H7 (cell line): ENCODE results near the gene S1PR4. TPM values are rescaled to one million over a fixed set of nuclear protein-coding genes. Genes with fewer than 3 reads are reported as not detected.
A peak's percentile ranks its signal among the peaks of the same experiment; 100 is the strongest.
"Not testable (repeated sequence)": the region's sequence is repeated elsewhere in the genome, so short reads cannot be mapped to it uniquely, and the experiment has no call there.

Source experiments
- DNase-seq: peaks from one replicate; pipeline ENCODE4 v3.0.0; 2012
- H3K27me3 ChIP-seq: 2 replicates; pipeline ENCODE4 v1.6.0; 2011; ENCODE audit warnings: mild to moderate bottlenecking, low read length; ENCODE audit not compliant: control insufficient read depth, insufficient read depth
- H3K36me3 ChIP-seq: replicated peaks from 2 replicates; pipeline ENCODE4 v1.5.1; 2011; ENCODE audit warnings: low read length; ENCODE audit not compliant: control insufficient read depth, insufficient read depth
- H3K4me3 ChIP-seq: 2 replicates; pipeline ENCODE4 v1.5.1; 2011; ENCODE audit warnings: low read depth, mild to moderate bottlenecking, control low read depth, low read length, moderate library complexity; ENCODE audit not compliant: insufficient read depth
- total RNA-seq: library from RNA; depleted of rRNA; stranded (reverse); fragments of >200 nt; shearing (Covaris generic); gene quantifications from 2 replicates; pipeline ENCODE4 v1.2.3, GENCODE V29; 2014

S1PR4 gene
- total RNA-seq, 1 experiment from 2014 or later: not detected

GRCh38 chr19:3204646-3205275 lies 26.2 kb downstream of the S1PR4 start:
- DNase-seq: no peak
- Histone ChIP-seq H3K36me3 (peaks cover 9% of the 10 kb centered on the region), H3K27me3 (no peaks in the 10 kb centered on the region), H3K4me3 (no peak overlapping the region)

GRCh38 chr19:3206216-3206953 lies 27.8 kb downstream of the S1PR4 start:
- peaks cover 9% of the 10 kb centered on the region for H3K36me3 ChIP-seq
- no peak overlapping the region for H3K4me3 ChIP-seq
- peak; percentile 64 for DNase-seq
- H3K27me3 ChIP-seq: no peaks in the 10 kb centered on the region

DNA sequence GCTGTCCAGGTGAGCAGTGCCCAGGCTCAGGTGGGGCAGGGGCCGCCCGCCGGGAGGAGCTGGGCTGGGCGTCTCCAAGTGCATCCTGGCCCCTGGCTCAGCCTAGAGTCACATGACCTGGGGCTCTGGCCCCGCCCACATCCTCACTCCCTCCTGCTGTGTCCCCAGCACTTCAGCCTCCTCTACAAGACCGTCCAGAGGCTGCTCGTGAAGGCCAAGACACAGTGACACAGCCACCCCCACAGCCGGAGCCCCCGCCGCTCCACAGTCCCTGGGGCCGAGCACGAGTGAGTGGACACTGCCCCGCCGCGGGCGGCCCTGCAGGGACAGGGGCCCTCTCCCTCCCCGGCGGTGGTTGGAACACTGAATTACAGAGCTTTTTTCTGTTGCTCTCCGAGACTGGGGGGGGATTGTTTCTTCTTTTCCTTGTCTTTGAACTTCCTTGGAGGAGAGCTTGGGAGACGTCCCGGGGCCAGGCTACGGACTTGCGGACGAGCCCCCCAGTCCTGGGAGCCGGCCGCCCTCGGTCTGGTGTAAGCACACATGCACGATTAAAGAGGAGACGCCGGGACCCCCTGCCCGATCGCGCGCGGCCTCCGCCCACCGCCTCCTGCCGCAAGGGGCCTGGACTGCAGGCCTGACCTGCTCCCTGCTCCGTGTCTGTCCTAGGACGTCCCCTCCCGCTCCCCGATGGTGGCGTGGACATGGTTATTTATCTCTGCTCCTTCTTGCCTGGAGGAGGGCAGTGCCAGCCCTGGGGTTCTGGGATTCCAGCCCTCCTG lies 29.1 kb downstream of the S1PR4 start:
- Histone ChIP-seq H3K27me3 (no peaks in the 10 kb centered on the region), H3K4me3 (no peak overlapping the region), H3K36me3 (peaks cover 9% of the 10 kb centered on the region)
- DNase-seq: peak; percentile 94

GRCh38 chr19:3208317-3209207 lies 30.0 kb downstream of the S1PR4 start:
- no peaks in the 10 kb centered on the region for H3K27me3 ChIP-seq
- peak; percentile 57 for DNase-seq
- H3K4me3 ChIP-seq: no peak overlapping the region
- peaks cover 9% of the 10 kb centered on the region for H3K36me3 ChIP-seq

DNA sequence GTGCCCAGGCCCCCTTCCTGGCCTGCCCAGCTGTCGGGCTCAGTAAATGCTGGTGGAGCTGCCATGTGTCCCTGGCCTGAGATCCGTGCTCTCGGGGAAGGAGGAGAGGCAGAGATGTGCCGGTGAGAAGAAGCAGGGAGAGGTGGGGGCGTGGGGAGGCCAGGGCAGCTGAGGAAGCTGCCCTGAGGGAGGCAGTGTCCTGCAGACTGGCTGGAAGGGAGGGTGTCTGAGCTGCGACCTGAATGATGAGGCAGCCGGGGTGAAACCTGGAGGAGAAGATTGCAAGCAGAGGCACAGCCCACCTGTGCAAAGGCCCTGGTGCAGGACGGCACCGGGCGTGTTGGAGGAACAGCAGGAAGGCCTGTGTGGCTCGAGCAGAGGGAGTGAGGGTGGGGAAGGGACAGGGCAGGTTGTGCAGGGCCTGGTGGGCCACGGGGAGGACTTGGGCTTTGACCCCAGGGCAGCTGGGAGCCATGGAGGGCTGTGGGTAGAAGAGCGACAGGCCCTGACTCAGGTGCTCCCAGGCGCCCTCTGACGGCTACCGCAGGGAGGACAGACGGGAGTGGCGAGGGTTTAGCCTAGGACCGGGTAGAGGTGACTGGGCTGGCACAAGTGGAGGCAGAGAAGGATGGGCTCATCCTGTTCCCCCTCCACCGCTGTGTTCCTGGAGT lies 31.9 kb downstream of the S1PR4 start:
- peak; percentile 96 for DNase-seq
- Histone ChIP-seq H3K27me3 (no peaks in the 10 kb centered on the region), H3K4me3 (no peak overlapping the region), H3K36me3 (peaks cover 9% of the 10 kb centered on the region)

DNA sequence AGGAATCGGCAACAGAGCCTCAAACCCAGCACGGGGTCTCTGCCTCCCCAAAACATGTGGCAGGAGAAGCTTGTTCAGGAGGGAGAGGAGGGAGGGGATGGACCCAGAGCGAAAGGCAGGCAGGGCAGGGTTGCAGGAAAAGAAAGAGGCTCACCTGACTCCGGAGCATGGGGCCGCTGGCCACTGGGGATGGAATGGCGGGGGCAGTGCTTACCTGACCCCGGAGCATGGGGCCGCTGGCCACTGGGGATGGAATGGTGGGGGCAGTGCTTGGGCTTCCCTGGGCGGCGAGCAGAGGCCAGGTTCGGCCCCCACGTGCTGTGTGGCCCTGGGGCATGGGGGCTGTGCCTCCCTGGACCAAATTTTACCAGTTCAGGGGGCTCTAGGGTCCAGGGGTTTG lies 32.6 kb downstream of the S1PR4 start:
- no peaks in the 10 kb centered on the region for H3K27me3 ChIP-seq
- peaks cover 9% of the 10 kb centered on the region for H3K36me3 ChIP-seq
- H3K4me3 ChIP-seq: no peak overlapping the region
- DNase-seq: no peak

- Histone ChIP-seq H3K4me3 (no peak overlapping the region), H3K27me3 (no peaks in the 10 kb centered on the region), H3K36me3 (no peaks in the 10 kb centered on the region)
- no peak for DNase-seq
Observed at GRCh38 chr19:3213159-3213558, 34.6 kb downstream of the S1PR4 start.

DNA sequence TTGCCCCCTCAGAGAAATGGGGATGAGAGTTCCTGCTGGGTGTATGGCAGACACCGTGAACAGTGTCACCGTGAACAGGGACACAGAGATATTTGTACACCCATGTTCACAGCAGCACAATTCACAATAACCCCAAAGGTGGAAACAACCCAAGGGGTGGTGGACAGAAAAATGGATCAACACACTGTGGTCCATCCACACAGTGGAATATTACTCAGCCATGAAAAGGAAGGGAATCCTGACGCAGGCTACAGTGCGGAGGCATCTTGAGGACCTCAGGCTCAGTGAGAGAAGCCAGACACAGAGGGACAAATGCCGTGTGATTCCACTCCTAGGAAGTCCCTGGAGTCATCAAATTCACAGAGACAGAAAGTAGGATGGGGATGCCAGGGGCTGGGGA lies 38.3 kb downstream of the S1PR4 start:
- H3K27me3 ChIP-seq: no peaks in the 10 kb centered on the region
- DNase-seq: no peak
- H3K36me3 ChIP-seq: no peaks in the 10 kb centered on the region
- no peak overlapping the region for H3K4me3 ChIP-seq

DNA sequence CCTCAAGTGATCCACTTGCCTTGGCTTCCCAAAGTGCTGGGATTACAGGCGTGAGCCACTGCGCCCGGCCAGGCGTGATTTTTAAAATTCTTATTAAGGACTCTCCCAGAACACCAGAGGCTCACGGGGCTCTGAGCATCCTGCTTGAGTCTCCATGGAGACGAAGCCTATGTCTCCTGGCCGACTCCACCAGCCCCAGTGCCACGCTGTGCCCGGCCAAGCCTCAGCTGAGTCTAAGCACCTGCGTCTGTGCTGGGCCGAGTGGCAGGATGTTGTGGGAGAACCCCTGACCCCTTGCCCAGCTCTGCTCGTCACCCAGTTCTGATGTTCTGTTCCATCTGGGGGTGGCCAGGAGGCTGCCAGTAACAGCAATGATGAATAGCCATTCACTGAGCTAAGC lies 42.0 kb downstream of the S1PR4 start:
- no peak overlapping the region for H3K4me3 ChIP-seq
- H3K27me3 ChIP-seq: peaks cover 4% of the 10 kb centered on the region; the same call in 1 of the 2 replicates
- DNase-seq: no peak
- no peaks in the 10 kb centered on the region for H3K36me3 ChIP-seq

DNA sequence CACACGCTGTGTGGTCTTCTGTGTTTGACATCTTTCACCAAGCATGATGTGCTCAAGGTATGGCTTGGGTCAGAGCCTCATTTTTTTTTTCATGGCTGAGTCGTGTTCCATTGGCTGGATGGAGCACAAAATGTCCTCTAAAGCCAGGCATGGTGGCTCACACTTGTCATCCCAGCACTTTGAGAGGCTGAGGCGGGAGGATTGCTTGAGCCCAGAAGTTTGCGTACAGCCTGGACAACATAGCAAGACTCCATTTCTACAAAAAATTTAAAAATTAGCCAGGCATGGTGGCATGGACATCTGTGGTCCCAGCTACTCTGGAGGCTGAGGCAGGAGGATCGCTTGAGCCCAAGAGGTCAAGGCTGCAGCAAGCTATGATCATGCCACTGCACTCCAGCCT lies 43.0 kb downstream of the S1PR4 start:
- not testable (repeated sequence) for H3K36me3 ChIP-seq

GRCh38 chr19:3222709-3223108 lies 44.1 kb downstream of the S1PR4 start:
- Histone ChIP-seq H3K4me3 (no peak overlapping the region), H3K36me3 (no peaks in the 10 kb centered on the region), H3K27me3 (peaks cover 10% of the 10 kb centered on the region; the same call in 1 of the 2 replicates)
- DNase-seq: no peak

More for the DNA sequence above, 43.0 kb downstream of the S1PR4 start:
- H3K27me3 ChIP-seq, H3K4me3 ChIP-seq, DNase-seq: not testable (repeated sequence)

DNA sequence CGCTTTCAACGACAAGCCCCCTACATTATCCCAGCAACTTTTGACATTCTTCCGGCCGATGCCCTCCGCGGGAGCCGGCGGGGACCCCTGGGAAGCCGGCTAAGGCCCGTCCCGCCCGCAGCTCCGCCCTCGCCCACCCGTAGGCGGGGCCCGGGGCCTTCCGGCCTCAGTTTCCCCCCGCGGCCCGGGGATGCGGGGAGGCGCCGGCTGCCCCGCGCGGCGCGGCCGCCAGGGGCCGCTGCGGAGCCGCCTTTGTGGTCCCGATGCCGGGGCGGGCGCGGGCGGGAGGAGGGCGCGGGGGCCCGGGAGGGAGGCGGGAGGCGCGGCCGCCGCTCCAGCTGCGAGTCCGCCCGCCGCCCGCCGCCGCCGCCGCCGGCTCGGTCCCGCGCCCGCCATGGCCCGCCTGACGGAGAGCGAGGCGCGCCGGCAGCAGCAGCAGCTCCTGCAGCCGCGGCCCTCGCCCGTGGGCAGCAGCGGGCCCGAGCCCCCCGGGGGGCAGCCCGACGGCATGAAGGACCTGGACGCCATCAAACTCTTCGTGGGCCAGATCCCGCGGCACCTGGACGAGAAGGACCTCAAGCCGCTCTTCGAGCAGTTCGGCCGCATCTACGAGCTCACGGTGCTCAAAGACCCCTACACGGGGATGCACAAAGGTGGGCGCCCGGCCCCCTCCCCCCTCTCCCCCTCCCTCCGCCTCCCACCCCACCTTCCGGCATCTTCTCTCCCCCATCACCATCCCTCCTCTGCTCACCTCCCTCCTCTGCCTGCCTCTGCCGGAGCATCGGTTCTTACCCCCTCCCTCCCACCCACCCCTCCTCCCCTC lies 46.0 kb downstream of the S1PR4 start, which contains the start of gene CELF5:
Gene CELF5 (plus strand): TSS at position 316 of the 823 bp plus-strand sequence. CDS start 79 bp downstream, at position 395.
- no peaks in the 10 kb centered on the region for H3K36me3 ChIP-seq
- peak within 1 kb of the TSS; percentile 69 for H3K4me3 ChIP-seq
- peaks cover 15% of the 10 kb centered on the region; the same call in 1 of the 2 replicates for H3K27me3 ChIP-seq

GRCh38 chr19:3225169-3225485 lies 46.6 kb downstream of the S1PR4 start:
- H3K4me3 ChIP-seq: peak overlapping the region; percentile 43
- no peaks in the 10 kb centered on the region for H3K36me3 ChIP-seq
- H3K27me3 ChIP-seq: peaks cover 17% of the 10 kb centered on the region; the same call in 1 of the 2 replicates
- peak; percentile 86 for DNase-seq

More for the DNA sequence above, 46.0 kb downstream of the S1PR4 start, which contains the start of gene CELF5:
- peak; percentile 99 for DNase-seq
